Heart left ventricle (tissue), 16 donors: ENCODE measurements around the gene NTMT2. TPM values are rescaled to one million over a fixed set of nuclear protein-coding genes. Genes with fewer than 3 reads are reported as not detected.

Experiments
- ATAC-seq, 4 donors: fragments of 200-7000 bp; cut with Tn5 transposase; one replicate each; pipeline ENCODE4 v1.9.1; 2020 to 2022; ENCODE audit warnings: moderate library complexity in 4 of 4, mild to moderate bottlenecking in 3 of 4, moderate number of reproducible peaks in 1 of 4
- DNase-seq, 5 donors: peaks; one replicate each; pipeline ENCODE4 v3.0.0-alpha.2; 2020
- H3K27ac ChIP-seq, 12 donors: fragments of 200-600 bp; sonication (generic) in 4 of 12; one replicate each; pipeline versions ENCODE4 v1.5.0 to v1.8.0; 2016 to 2022; ENCODE audit warnings: mild to moderate bottlenecking in 2 of 12
- H3K27me3 ChIP-seq, 9 donors: fragments of 200-600 bp; sonication (generic) in 2 of 9; one replicate each; pipeline versions ENCODE4 v1.5.1 to v1.8.0; 2016 to 2022; ENCODE audit warnings: mild to moderate bottlenecking in 3 of 9
- H3K36me3 ChIP-seq, 9 donors: fragments of 200-600 bp; sonication (generic) in 2 of 9; one replicate each; pipeline versions ENCODE4 v1.5.0 to v1.8.0; 2018 to 2022; ENCODE audit warnings: mild to moderate bottlenecking in 2 of 9
- H3K4me1 ChIP-seq, 12 donors: fragments of 200-600 bp; sonication (generic) in 4 of 12; one replicate each; pipeline versions ENCODE4 v1.5.0 to v1.8.0; 2016 to 2022; ENCODE audit warnings: mild to moderate bottlenecking in 3 of 12
- H3K4me3 ChIP-seq, 12 donors: fragments of 200-600 bp; sonication (generic) in 4 of 12; one replicate each; pipeline versions ENCODE4 v1.5.0 to v1.8.0; 2017 to 2022; ENCODE audit warnings: mild to moderate bottlenecking in 9 of 12, moderate library complexity in 4 of 12
- H3K9me3 ChIP-seq, 12 donors: fragments of 200-600 bp; sonication (generic) in 4 of 12; one replicate each; pipeline versions ENCODE4 v1.5.0 to v1.8.0; 2016 to 2022; ENCODE audit warnings: mild to moderate bottlenecking in 1 of 12
- CTCF ChIP-seq, 12 donors: fragments of 200-600 bp; sonication (generic) in 4 of 12; IDR thresholded peaks; one replicate each; pipeline versions ENCODE4 v1.5.0 to v1.8.0; 2018 to 2022; ENCODE audit warnings: antibody characterized with exemption in 12 of 12, mild to moderate bottlenecking in 5 of 12
- POLR2A ChIP-seq, 2 donors: fragments of 450-650 bp; IDR thresholded peaks; one replicate each; pipeline ENCODE4 v1.6.1; 2017; ENCODE audit warnings: antibody characterized with exemption in 2 of 2, mild to moderate bottlenecking in 2 of 2, moderate library complexity in 2 of 2
- WGBS, 4 donors: extraction: QIAGEN DNeasy Blood & Tissue Kit in 2 of 4; methylation state at CpG; one replicate each; pipeline versions ENCODE4 v1.1.5 to v1.1.7; 2013 to 2018; 5-methylcytosine and 5-hydroxymethylcytosine counted together
- intact Hi-C, 10 donors: fragments of 100-400 bp; cut with DNase I; formaldehyde crosslinking; loops; one replicate each; pipeline versions ENCODE4 v1.11.1 to v1.14.2; 2022
- polyA plus RNA-seq, 2 donors: library from polyadenylated mRNA; stranded (reverse); fragments of 200-250 nt; gene quantifications; one replicate each; pipeline ENCODE4 v1.2.3, GENCODE V29; 2013
- total RNA-seq, 9 donors: library from RNA; depleted of rRNA in 2 of 9; stranded (reverse); fragments of >200 nt in 2 of 9; fragmentation: NEBNext Ultra II Directional in 3 of 9; extraction: Animal tissue kit (Norgen Biotek cat#: 25700) in 3 of 9; gene quantifications; one replicate each; pipeline versions ENCODE4 v1.1.0 to v1.2.4, GENCODE V29; 2016 to 2023
- donor health status: ischemic (EF 13 %, LVEDD 7.1; RV severe dilation, severe dysfunction).
- donor health status: healthy with polysubstance abuse.
- donor health status: DM: no; HTN: yes; CAD: no.
- donor health status: DM: no; HTN: no; CAD: no.
- donor health status: ischemic (EF 25% LVEDD 6.9; RV normal size, moderate dysfunction).
- donor health status: ischemic (EF 25% LVEDD 5.7; RV mildly dilated, moderate dysfunction).
- donor health status: healthy.
- donor health status: DM: yes; HTN: yes; CAD: no.
- donor health status: ischemic (EF 35%, LVEDD 5.7; RV mildly dilated, moderate dysfunction).
- donor health status: nonischemic (EF 11% LVEDD 7.7; RV severe dilation, severe dysfunction).
- donor health status: DM: yes; HTN: yes; CAD: no.
- donor health status: PGD.
- donor health status: ischemic (EF 29% LVEDD 5.4; RV normal size, mild dysfunction).
- donor health status: nonischemic (EF 23%, LVEDD 6.1; RV moderate dilation, normal function).

Gene NTMT2
- total and polyA plus RNA-seq, 11 donors: 0.33 to 3.6 (median 1.8) TPM

- H3K9me3 ChIP-seq: peaks cover 0 to 20% (median 10%) of the 10 kb centered on the region in 12 donors
- TF ChIP-seq POLR2A (IDR thresholded peaks at IDR 0.05): no peak
- TF ChIP-seq CTCF (IDR thresholded peaks at IDR 0.05): no peak
- no peaks in the 10 kb centered on the region for H3K27me3 ChIP-seq
- no peak for ATAC-seq
- 77 to 87% (median 86%) methylated on average over 7 of the region's 7 CpGs for WGBS, 4 donors
- intact Hi-C loops: no loop called here
- no peaks in the 10 kb centered on the region for H3K4me1 ChIP-seq
- H3K27ac ChIP-seq: no peak overlapping the region
- H3K4me3 ChIP-seq: no peak overlapping the region
- no peak for DNase-seq
- H3K36me3 ChIP-seq: no peaks in the 10 kb centered on the region
Measured at GRCh38 chr1:170174395-170174794, 28.6 kb downstream of the NTMT2 start.

DNA sequence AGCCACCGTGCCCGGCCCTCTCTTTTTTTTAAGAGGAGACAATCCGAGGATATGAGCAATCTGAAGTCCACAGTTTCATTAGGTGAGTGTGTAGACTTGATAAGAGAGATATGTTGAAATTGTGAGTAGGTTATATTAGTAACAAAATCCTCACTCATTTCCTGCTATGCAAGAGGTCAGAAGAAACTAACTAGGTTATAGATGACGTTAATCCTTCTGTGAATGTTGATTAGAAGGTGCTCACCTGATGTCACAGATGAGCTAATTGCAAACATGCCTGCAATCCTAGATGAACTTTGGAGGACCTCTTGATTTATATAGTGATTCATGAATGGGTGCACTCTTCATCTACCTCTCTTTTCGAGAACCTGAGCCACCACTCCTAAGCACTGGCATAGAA is 29.3 kb downstream of the NTMT2 start:
- no peaks in the 10 kb centered on the region for H3K36me3 ChIP-seq
- ATAC-seq: no peak
- H3K27ac ChIP-seq: no peak overlapping the region
- TF ChIP-seq POLR2A (IDR thresholded peaks at IDR 0.05) (no peak), CTCF (IDR thresholded peaks at IDR 0.05) (no peak)
- DNase-seq: no peak
- no peaks in the 10 kb centered on the region for H3K4me1 ChIP-seq
- no peak overlapping the region for H3K4me3 ChIP-seq
- H3K9me3 ChIP-seq: peaks cover 0 to 20% (median 10%) of the 10 kb centered on the region in 12 donors
- WGBS, 4 donors: 83 to 90% (median 86%) methylated on average over 5 of the region's 5 CpGs
- no peaks in the 10 kb centered on the region for H3K27me3 ChIP-seq
- intact Hi-C loops: no loop called here

DNA sequence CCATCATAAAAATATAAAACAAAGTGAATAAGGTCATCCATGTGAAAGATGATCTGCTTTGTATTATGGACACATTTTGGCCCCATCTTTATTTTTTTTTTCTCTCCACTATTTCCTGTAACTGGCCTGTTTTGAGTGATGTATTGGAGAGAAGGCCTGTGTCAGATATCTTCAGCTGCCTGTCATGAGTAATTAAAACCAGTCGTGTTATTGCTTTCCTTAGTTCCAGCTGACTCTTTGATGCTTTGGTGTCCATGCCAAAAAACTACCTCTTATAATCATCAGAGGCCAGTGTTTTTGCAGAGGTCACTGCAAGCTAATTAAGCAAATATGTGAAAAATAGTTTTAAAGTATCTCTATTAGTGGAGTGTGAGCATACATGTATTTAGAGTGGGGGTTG is 29.7 kb downstream of the NTMT2 start:
- no peaks in the 10 kb centered on the region for H3K4me1 ChIP-seq
- no peak for DNase-seq
- TF ChIP-seq CTCF (IDR thresholded peaks at IDR 0.05) (no peak), POLR2A (IDR thresholded peaks at IDR 0.05) (no peak)
- no peak for ATAC-seq
- H3K27ac ChIP-seq: no peak overlapping the region
- WGBS, 4 donors: 13 to 31% (median 16%) methylated on average over 1 of the region's 1 CpG
- H3K4me3 ChIP-seq: no peak overlapping the region
- no peaks in the 10 kb centered on the region for H3K36me3 ChIP-seq
- no peaks in the 10 kb centered on the region for H3K27me3 ChIP-seq
- intact Hi-C loops: no loop called here
- H3K9me3 ChIP-seq: peaks cover 0 to 17% (median 9%) of the 10 kb centered on the region in 12 donors

DNA sequence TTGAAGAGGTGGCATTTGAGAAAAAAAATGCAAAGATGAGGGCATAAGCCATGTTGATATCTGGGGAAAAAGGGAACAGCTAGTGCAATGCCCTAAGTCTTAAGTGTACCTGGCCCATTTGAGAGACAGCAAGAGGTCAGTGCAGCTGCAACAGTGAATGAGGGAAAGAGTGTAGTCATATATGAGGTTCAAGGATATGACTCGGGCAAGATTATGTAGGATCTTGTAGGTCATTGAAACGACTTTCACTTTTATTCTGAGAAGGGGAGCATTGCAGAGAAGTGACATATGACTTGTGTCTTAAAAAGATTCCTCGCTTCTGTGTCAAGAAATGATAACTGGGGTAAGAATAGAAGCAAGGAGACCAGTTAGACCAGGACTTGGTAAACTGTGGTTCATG is 31.0 kb downstream of the NTMT2 start:
- intact Hi-C loops: no loop called here
- 77 to 84% (median 79%) methylated on average over 3 of the region's 3 CpGs for WGBS, 4 donors
- H3K27me3 ChIP-seq: no peaks in the 10 kb centered on the region
- ATAC-seq (no peak), DNase-seq (no peak)
- no peak overlapping the region for H3K4me3 ChIP-seq
- TF ChIP-seq POLR2A (IDR thresholded peaks at IDR 0.05): no peak
- TF ChIP-seq CTCF (IDR thresholded peaks at IDR 0.05): no peak
- H3K36me3 ChIP-seq: no peaks in the 10 kb centered on the region
- H3K4me1 ChIP-seq: no peaks in the 10 kb centered on the region
- peaks cover 0 to 7% (median 0%) of the 10 kb centered on the region in 12 donors for H3K9me3 ChIP-seq
- no peak overlapping the region for H3K27ac ChIP-seq
